T-cell (primary cell): ENCODE measurements around the gene GRIN2A. TPM values are rescaled to one million over a fixed set of nuclear protein-coding genes. Genes with fewer than 3 reads are reported as not detected.

Source experiments
- ATAC-seq, 4 experiments: fragments of 200-7000 bp in 3 of 4; fragments of 150-1000 bp in 1 of 4; cut with Tn5 transposase; replicated peaks in 1 of 4; 1 replicate in 3 of 4; 2 replicates in 1 of 4; pipeline ENCODE4 v1.10.0; 2021; ENCODE audit warnings: moderate library complexity in 3 of 4, mild to moderate bottlenecking in 2 of 4, moderate number of reproducible peaks in 1 of 4
- CTCF ChIA-PET, 2 donors: fragments of 300-600 bp; sonication (Branson Sonifier 250); formaldehyde crosslinking; loops; one replicate each; lab custom pipeline; 2022; ENCODE audit warnings: antibody characterized with exemption in 2 of 2; lab: Charles Lee
- POLR2A ChIA-PET, 2 donors: fragments of 300-600 bp; sonication (Branson Sonifier 250); formaldehyde crosslinking; loops; one replicate each; lab custom pipeline; 2022; ENCODE audit warnings: antibody characterized with exemption in 2 of 2; lab: Charles Lee
- DNase-seq, 35 experiments: peaks; one replicate each; pipeline versions ENCODE4 v3.0.0 to v3.0.0-alpha.2; 2013 to 2023
- H3K27ac ChIP-seq: one replicate; pipeline ENCODE4 v1.5.1; 2013; ENCODE audit warnings: low read length
- H3K27me3 ChIP-seq, 2 experiments: replicated peaks in 1 of 2; 1 replicate in 1 of 2; 2 replicates in 1 of 2; pipeline versions ENCODE4 v1.6.1 to v1.7.0; 2013; ENCODE audit warnings: low read length in 1 of 2, mixed read lengths in 1 of 2; ENCODE audit not compliant: control insufficient read depth in 2 of 2, insufficient read depth in 2 of 2; ENCODE audit errors: extremely low read depth in 1 of 2
- H3K36me3 ChIP-seq, 2 donors: 1 replicate in 1 of 2; 2 replicates in 1 of 2; pipeline versions ENCODE4 v1.6.1 to v1.7.0; 2013; ENCODE audit warnings: low read length in 1 of 2; ENCODE audit not compliant: control insufficient read depth in 2 of 2, insufficient read depth in 1 of 2; ENCODE audit errors: extremely low read depth in 1 of 2
- H3K4me1 ChIP-seq, 2 experiments: 1 replicate in 1 of 2; 2 replicates in 1 of 2; pipeline versions ENCODE4 v1.6.1 to v1.7.0; 2013; ENCODE audit warnings: low read length in 2 of 2, mixed read lengths in 1 of 2; ENCODE audit not compliant: insufficient read depth in 2 of 2, control insufficient read depth in 1 of 2; ENCODE audit errors: extremely low read depth in 1 of 2
- H3K4me3 ChIP-seq, 2 donors: 1 replicate in 1 of 2; 2 replicates in 1 of 2; pipeline versions ENCODE4 v1.5.1 to v1.7.0; 2013; ENCODE audit warnings: mild to moderate bottlenecking in 2 of 2, low read length in 1 of 2, moderate library complexity in 1 of 2; ENCODE audit not compliant: control insufficient read depth in 1 of 2; ENCODE audit errors: extremely low read depth in 1 of 2
- H3K9me3 ChIP-seq: 2 replicates; pipeline ENCODE4 v1.7.0; 2013
- H3K27ac Mint-ChIP-seq, 2 donors: one replicate each; pipeline ENCODE4 v1.8.0; 2020 to 2021; ENCODE audit warnings: mild to moderate bottlenecking in 2 of 2, mixed read lengths in 2 of 2
- H3K27me3 Mint-ChIP-seq, 2 donors: one replicate each; pipeline ENCODE4 v1.8.0; 2021 to 2022; ENCODE audit warnings: mixed read lengths in 2 of 2
- H3K36me3 Mint-ChIP-seq: one replicate; pipeline ENCODE4 v1.8.0; 2021; ENCODE audit warnings: mixed read lengths
- H3K4me1 Mint-ChIP-seq, 3 donors: one replicate each; pipeline ENCODE4 v1.8.0; 2020 to 2022; ENCODE audit warnings: mixed read lengths in 3 of 3, mild to moderate bottlenecking in 1 of 3
- H3K4me3 Mint-ChIP-seq, 3 donors: one replicate each; pipeline ENCODE4 v1.8.0; 2020 to 2022; ENCODE audit warnings: mild to moderate bottlenecking in 3 of 3, mixed read lengths in 3 of 3, moderate library complexity in 3 of 3
- H3K9me3 Mint-ChIP-seq, 3 donors: one replicate each; pipeline ENCODE4 v1.8.0; 2020 to 2022; ENCODE audit warnings: mixed read lengths in 3 of 3
- WGBS: methylation state at CpG from one replicate; pipeline ENCODE4 v1.1.5; 2013; ENCODE audit warnings: missing lambda C conversion rate; ENCODE audit not compliant: insufficient coverage; 5-methylcytosine and 5-hydroxymethylcytosine counted together
- total RNA-seq, 35 experiments: library from RNA in 6 of 35; stranded (reverse) in 6 of 35; fragments of 120-200 nt in 1 of 35; gene quantifications; one replicate each; pipeline versions ENCODE4 v1.2.1 to v1.2.4 and lab custom pipeline; 2013 to 2026

The GRIN2A gene
- total RNA-seq, 5 donors from 2014 or later (not counting 1 experiment from before 2014, with no cell fraction given) = 0.03 TPM; not detected in 4

DNA sequence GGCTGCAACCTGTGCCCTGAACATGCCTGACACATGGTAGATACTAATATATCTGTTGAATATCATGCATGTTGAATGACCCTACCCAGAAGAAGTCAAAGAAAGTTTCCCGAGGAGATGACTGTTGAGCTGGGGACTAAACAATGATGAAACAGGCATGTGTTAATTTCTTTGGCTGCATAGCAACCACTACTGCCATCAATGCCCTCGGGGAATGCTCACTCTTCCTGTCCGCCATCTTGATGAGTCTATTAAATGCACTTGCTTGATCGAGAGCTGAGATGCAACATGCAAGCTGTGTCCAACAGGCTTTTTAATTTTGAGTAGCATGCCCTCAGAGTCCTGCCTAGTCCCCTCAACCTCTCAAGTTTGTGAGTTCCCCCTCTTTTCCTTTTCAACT, 31.3 kb downstream of the GRIN2A start:
- CTCF ChIA-PET = no interaction called here
- DNase-seq (no peak), ATAC-seq (no peak)
- peaks cover 0 to 7% (median 0%) of the 10 kb centered on the region in 3 donors for H3K9me3 Mint-ChIP-seq
- H3K36me3 Mint-ChIP-seq = no peaks in the 10 kb centered on the region
- peaks cover 8 to 10% of the 10 kb centered on the region in 2 donors for H3K27me3 Mint-ChIP-seq
- H3K4me1 Mint-ChIP-seq = no peaks in the 10 kb centered on the region
- Histone ChIP-seq H3K27ac (no peak overlapping the region), H3K4me1 (no peaks in the 10 kb centered on the region), H3K36me3 (no peaks in the 10 kb centered on the region), H3K4me3 (no peak overlapping the region), H3K9me3 (no peaks in the 10 kb centered on the region), H3K27me3 (peaks cover 2 to 8% of the 10 kb centered on the region in 2 experiments)
- POLR2A ChIA-PET = no interaction called here
- H3K27ac Mint-ChIP-seq = no peak overlapping the region
- 91% methylated on average over 3 of the region's 4 CpGs for WGBS
- no peak overlapping the region for H3K4me3 Mint-ChIP-seq

DNA sequence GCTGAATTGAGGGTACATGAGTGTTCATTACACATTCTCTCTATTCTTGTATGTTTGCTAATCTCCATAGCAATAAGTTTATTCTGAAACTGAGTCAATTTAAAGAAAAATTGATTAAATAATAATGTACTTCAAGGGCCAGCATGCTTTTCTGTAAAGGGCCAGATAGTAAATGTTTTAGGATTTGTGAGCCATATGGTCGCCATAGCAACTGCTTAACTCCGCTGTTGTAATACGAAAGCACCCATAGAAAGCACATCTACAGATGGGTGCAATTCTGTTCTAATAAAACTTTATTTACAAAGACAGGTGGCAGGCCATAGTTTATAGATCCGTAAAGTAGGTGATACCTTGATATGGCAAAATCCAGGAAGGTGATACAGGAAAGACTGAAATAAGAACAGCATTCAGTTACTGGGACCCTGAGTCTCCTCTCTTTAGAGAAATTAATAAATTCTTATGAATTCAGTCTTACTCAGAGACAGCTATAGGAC, 36.6 kb downstream of the GRIN2A start:
- DNase-seq = no peak
- H3K27me3 ChIP-seq = peaks cover 2 to 3% of the 10 kb centered on the region in 2 experiments
- H3K27ac ChIP-seq = no peak overlapping the region
- H3K4me3 ChIP-seq = no peak overlapping the region
- Mint-ChIP-seq H3K4me3 (no peak overlapping the region), H3K27ac (no peak overlapping the region), H3K4me1 (no peaks in the 10 kb centered on the region), H3K9me3 (peaks cover 0 to 3% (median 1%) of the 10 kb centered on the region in 3 donors), H3K36me3 (no peaks in the 10 kb centered on the region), H3K27me3 (peaks cover 0 to 8% of the 10 kb centered on the region in 2 donors)
- no peaks in the 10 kb centered on the region for H3K36me3 ChIP-seq
- POLR2A ChIA-PET = no interaction called here
- no peak for ATAC-seq
- 100% methylated on average over 2 of the region's 4 CpGs for WGBS
- no peaks in the 10 kb centered on the region for H3K9me3 ChIP-seq
- H3K4me1 ChIP-seq = no peaks in the 10 kb centered on the region
- CTCF ChIA-PET = no interaction called here

DNA sequence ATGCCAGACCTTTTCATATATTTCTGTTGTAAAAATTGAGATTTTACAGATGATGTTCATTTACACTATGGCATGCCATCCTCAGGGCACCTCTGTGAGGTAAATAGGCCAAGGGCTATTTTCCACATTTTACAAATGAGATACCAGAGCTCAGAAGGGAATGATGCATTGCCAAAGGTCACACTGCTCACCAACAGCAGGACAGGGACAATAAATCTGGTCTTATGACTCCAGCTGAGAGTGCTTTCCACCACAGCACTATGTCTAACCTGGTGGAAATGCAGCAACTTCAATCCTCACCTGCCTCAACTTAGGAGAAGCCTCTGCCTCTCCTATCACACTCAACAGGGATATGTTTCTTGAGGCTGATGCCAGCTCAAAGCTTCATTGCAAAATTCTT, 40.6 kb downstream of the GRIN2A start:
- H3K27me3 ChIP-seq = peaks cover under 1 to 6% of the 10 kb centered on the region in 2 experiments
- H3K4me3 Mint-ChIP-seq = no peak overlapping the region
- ChIA-PET CTCF (interaction anchor here in 1 of 2 donors (0.6 kb wide), 1 partner anchor 724 kb away, joined by 3 read pairs; no protein-coding TSS in a partner anchor), POLR2A (no interaction called here)
- no peaks in the 10 kb centered on the region for H3K9me3 ChIP-seq
- H3K4me1 Mint-ChIP-seq = no peaks in the 10 kb centered on the region
- no peaks in the 10 kb centered on the region for H3K36me3 ChIP-seq
- H3K9me3 Mint-ChIP-seq = peaks cover 0 to 3% (median 0%) of the 10 kb centered on the region in 3 donors
- H3K27ac Mint-ChIP-seq = no peak overlapping the region
- H3K4me3 ChIP-seq = no peak overlapping the region
- H3K4me1 ChIP-seq = no peaks in the 10 kb centered on the region
- no peaks in the 10 kb centered on the region for H3K27me3 Mint-ChIP-seq
- ATAC-seq (no peak), DNase-seq (no peak)
- no peaks in the 10 kb centered on the region for H3K36me3 Mint-ChIP-seq
- no peak overlapping the region for H3K27ac ChIP-seq

DNA sequence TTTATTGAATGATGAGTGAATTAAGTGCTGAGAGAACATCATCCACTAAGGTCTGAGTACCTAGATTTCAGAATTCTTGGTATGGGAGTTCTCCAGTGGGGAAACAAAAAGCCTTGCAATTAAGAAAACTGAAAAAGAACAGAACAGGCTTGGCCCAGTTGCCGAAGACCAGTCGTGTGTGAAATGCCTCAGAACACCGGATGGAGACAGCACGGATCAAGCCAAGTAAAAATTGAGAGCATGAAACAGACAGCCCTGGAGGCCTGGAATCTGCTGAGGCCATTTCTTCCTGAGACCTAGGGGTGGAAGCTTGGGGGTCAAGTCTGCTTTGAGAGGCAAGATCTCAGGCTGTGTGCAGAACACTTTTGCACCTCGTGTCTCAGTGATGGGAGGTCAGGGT, 43.3 kb downstream of the GRIN2A start:
- Mint-ChIP-seq H3K27me3 (no peaks in the 10 kb centered on the region), H3K4me3 (no peak overlapping the region), H3K4me1 (no peaks in the 10 kb centered on the region), H3K36me3 (no peaks in the 10 kb centered on the region), H3K9me3 (no peaks in the 10 kb centered on the region), H3K27ac (no peak overlapping the region)
- no peaks in the 10 kb centered on the region for H3K9me3 ChIP-seq
- no peak overlapping the region for H3K4me3 ChIP-seq
- ChIA-PET CTCF (no interaction called here), POLR2A (no interaction called here)
- no peaks in the 10 kb centered on the region for H3K4me1 ChIP-seq
- H3K27ac ChIP-seq = no peak overlapping the region
- DNase-seq (no peak), ATAC-seq (no peak)
- 93% methylated on average over 4 of the region's 5 CpGs for WGBS
- peaks cover 0 to 2% of the 10 kb centered on the region in 2 experiments for H3K27me3 ChIP-seq
- H3K36me3 ChIP-seq = no peaks in the 10 kb centered on the region

DNA sequence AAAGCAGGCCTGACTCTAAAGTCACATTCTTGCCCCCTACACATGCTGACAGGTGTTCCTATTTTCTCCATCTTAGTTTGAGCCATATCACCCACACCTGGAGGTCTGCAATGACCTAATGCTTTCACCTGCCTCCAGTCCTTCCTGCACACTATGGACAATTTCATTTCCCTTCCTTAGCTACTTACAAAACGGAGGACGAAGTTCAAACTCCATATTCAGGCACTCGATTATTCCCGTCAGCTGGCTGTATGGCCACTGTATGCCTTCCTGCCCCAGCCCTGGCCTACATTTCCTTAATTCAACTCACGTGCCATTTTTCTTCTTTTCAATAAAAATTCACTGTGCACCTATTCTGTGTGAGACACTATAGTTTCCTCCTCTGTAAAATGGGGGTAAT, 44.9 kb downstream of the GRIN2A start:
- POLR2A ChIA-PET = no interaction called here
- H3K27ac ChIP-seq = no peak overlapping the region
- no peaks in the 10 kb centered on the region for H3K9me3 Mint-ChIP-seq
- no peaks in the 10 kb centered on the region for H3K9me3 ChIP-seq
- H3K4me1 Mint-ChIP-seq = no peaks in the 10 kb centered on the region
- H3K4me3 ChIP-seq = no peak overlapping the region
- peaks cover 0 to 2% of the 10 kb centered on the region in 2 experiments for H3K27me3 ChIP-seq
- no peak overlapping the region for H3K27ac Mint-ChIP-seq
- H3K4me3 Mint-ChIP-seq = no peak overlapping the region
- no peaks in the 10 kb centered on the region for H3K36me3 Mint-ChIP-seq
- 75% methylated on average over 4 of the region's 5 CpGs for WGBS
- ATAC-seq = no peak
- CTCF ChIA-PET = no interaction called here
- no peak for DNase-seq
- H3K4me1 ChIP-seq = no peaks in the 10 kb centered on the region
- no peaks in the 10 kb centered on the region for H3K27me3 Mint-ChIP-seq
- H3K36me3 ChIP-seq = no peaks in the 10 kb centered on the region

DNA sequence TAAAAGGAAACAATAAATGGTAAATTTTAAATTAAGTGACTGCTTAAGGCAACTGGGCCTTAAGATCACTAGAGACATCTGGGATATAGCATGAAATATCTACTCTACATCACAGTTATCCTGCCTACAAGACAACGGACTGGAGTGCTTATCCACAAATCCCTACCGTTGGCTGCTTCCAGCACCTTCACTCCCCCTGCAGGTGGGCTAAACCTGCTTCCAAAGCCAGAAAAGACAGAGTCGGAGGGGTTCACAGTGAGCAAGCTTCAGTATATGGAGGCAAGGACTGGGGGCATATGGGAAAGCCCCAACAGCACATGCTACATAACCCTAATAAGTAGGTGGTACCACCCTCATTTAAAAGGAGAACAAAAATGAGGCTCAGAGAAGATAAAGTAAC, 45.3 kb downstream of the GRIN2A start:
- ATAC-seq (no peak), DNase-seq (no peak)
- ChIA-PET POLR2A (no interaction called here), CTCF (no interaction called here)
- H3K9me3 ChIP-seq = no peaks in the 10 kb centered on the region
- H3K36me3 Mint-ChIP-seq = no peaks in the 10 kb centered on the region
- H3K27me3 ChIP-seq = peaks cover 0 to 4% of the 10 kb centered on the region in 2 experiments
- no peaks in the 10 kb centered on the region for H3K27me3 Mint-ChIP-seq
- H3K27ac Mint-ChIP-seq = no peak overlapping the region
- WGBS = no CpG with 5 or more reads among the region's 3 CpGs
- no peaks in the 10 kb centered on the region for H3K4me1 Mint-ChIP-seq
- no peaks in the 10 kb centered on the region for H3K9me3 Mint-ChIP-seq
- H3K27ac ChIP-seq = no peak overlapping the region
- H3K4me1 ChIP-seq = no peaks in the 10 kb centered on the region
- H3K4me3 Mint-ChIP-seq = no peak overlapping the region
- H3K4me3 ChIP-seq = no peak overlapping the region
- no peaks in the 10 kb centered on the region for H3K36me3 ChIP-seq

DNA sequence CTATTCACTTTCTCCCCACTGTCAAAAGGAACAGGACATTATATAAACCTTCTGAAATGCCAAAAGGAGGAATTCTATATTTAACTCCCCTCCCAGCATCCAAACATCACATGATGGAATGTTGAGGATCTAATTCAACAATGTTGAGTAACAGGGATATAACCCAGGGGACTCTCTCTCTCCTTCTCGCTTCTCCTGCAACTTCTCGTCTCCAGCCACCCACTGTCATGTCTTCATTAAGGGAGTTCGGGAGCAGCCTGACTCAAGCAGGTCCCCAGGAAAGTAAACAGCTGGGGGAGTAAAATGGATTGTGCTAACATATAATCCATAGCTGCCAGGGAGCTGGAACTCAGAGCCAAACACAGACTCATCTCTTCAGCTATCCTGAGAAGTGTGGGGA, 51.7 kb downstream of the GRIN2A start:
- no peaks in the 10 kb centered on the region for H3K9me3 Mint-ChIP-seq
- ATAC-seq (no peak), DNase-seq (no peak)
- no peak overlapping the region for H3K4me3 ChIP-seq
- WGBS = no CpG with 5 or more reads among the region's 3 CpGs
- no peaks in the 10 kb centered on the region for H3K4me1 ChIP-seq
- H3K9me3 ChIP-seq = no peaks in the 10 kb centered on the region
- H3K27me3 ChIP-seq = peaks cover 0 to 14% of the 10 kb centered on the region in 2 experiments
- H3K27me3 Mint-ChIP-seq = peaks cover 4 to 9% of the 10 kb centered on the region in 2 donors
- H3K36me3 Mint-ChIP-seq = no peaks in the 10 kb centered on the region
- H3K4me3 Mint-ChIP-seq = no peak overlapping the region
- H3K27ac Mint-ChIP-seq = no peak overlapping the region
- ChIA-PET CTCF (no interaction called here), POLR2A (no interaction called here)
- no peaks in the 10 kb centered on the region for H3K36me3 ChIP-seq
- H3K27ac ChIP-seq = no peak overlapping the region
- no peaks in the 10 kb centered on the region for H3K4me1 Mint-ChIP-seq
